Measurements from ENCODE around the gene ZDHHC8.

DNA sequence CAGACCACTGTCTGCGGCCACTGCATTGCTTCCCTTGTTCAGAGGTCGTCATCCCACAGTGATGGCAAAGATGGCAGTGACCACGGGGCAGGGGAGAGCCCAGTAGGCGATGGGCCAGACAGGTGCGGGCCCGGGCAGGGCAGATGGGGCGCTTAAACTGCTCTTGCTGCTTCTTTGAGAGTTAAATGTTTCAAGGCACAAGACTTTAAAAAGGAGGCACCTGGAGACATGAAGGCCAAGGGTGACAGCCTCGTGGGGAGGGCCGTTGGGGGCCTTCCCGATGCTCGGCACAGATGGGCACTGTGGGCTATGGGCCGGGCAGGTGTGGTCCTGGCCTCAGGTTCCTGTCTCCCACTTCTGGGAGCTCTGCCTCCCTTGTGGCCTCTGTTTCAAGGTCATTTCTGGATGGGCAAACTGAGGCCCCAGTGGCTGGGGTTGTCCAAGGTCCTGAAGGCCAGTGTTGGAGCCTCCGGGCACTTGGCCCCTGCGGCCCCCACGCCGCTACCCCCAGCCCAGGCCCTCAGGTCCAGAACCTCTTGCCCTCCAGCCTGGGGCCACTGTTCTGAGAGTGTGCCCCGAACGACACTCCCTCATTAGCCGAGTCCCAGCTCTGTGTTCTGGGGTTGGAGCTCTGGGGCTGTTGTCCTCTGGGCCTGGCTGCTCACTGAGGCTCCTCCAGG is 36.2 kb downstream of the ZDHHC8 start:
- TF ChIP-seq POLR2A (IDR thresholded peaks at IDR 0.05) (no peak), POLR2AphosphoS5 (IDR thresholded peaks at IDR 0.05) (no peak)
- TF ChIP-seq, protein P1, sequence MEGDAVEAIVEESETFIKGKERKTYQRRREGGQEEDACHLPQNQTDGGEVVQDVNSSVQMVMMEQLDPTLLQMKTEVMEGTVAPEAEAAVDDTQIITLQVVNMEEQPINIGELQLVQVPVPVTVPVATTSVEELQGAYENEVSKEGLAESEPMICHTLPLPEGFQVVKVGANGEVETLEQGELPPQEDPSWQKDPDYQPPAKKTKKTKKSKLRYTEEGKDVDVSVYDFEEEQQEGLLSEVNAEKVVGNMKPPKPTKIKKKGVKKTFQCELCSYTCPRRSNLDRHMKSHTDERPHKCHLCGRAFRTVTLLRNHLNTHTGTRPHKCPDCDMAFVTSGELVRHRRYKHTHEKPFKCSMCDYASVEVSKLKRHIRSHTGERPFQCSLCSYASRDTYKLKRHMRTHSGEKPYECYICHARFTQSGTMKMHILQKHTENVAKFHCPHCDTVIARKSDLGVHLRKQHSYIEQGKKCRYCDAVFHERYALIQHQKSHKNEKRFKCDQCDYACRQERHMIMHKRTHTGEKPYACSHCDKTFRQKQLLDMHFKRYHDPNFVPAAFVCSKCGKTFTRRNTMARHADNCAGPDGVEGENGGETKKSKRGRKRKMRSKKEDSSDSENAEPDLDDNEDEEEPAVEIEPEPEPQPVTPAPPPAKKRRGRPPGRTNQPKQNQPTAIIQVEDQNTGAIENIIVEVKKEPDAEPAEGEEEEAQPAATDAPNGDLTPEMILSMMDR (IDR thresholded peaks at IDR 0.05), result no peak
